HG02642 (cell line): Measurements from ENCODE around the gene BIVM.

Experiments used
- ATAC-seq: cut with Tn5 transposase; IDR thresholded peaks from one replicate; pipeline ENCODE4 v1.9.1; 2021; ENCODE audit warnings: mild to moderate bottlenecking; ENCODE audit not compliant: unreplicated experiment, poor library complexity

BIVM gene

GRCh38 chr13:102838273-102838672 is 39.4 kb downstream of the BIVM start:
- ATAC-seq, result no peak

GRCh38 chr13:102838982-102839381 is 40.1 kb downstream of the BIVM start:
- no peak for ATAC-seq

GRCh38 chr13:102839462-102839861 is 40.5 kb downstream of the BIVM start:
- no peak for ATAC-seq

DNA sequence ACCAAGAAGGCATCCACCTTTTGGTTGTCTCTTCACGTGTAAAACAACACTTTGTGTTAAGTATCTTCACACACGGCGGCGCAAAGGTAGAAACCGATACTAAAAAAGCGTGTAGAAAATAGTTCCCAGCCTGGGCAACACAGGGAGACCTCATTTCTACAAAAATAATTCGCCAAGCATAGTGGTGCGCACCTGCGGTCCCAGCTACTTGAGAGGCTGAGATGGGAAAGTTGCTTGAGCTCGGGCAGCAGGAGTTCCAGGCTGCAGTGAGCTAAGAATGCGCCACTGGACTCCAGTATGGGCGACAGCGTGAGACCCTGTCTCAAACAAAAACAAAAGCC is 46.3 kb downstream of the BIVM start:
- ATAC-seq, result peak; percentile 28

DNA sequence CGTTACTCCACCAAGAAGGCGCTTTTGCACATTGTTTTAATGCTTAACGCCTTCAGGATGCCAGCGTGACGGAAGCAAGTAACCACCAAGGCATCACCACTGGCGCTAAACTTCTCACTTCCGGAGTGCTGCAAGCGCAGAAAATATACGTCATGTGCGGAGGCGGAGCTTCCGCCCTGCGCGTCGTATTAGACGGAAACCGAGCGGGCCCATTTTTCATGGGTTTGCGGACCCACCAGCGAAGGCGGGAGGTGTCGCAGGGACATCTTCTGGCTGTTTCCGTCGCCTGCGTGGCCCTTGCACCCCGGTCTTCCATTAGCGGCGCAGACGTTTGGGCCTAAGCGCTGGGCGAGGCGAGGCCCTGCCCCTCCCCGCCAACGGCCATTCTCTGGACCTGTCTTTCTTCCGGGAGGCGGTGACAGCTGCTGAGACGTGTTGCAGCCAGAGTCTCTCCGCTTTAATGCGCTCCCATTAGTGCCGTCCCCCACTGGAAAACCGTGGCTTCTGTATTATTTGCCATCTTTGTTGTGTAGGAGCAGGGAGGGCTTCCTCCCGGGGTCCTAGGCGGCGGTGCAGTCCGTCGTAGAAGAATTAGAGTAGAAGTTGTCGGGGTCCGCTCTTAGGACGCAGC is 46.8 kb downstream of the BIVM start, which contains the start of gene ERCC5:
ERCC5 (plus strand) TSS at position 403 of the 631 bp plus-strand sequence. CDS start 235 bp downstream, outside the sequence.
- peak; percentile 89 for ATAC-seq

GRCh38 chr13:102846261-102847015 is 47.5 kb downstream of the BIVM start:
- ATAC-seq, result peak; percentile 32

- no peak for ATAC-seq
Observed at GRCh38 chr13:102847272-102848234, 48.6 kb downstream of the BIVM start.

- ATAC-seq, result no peak
Observed at GRCh38 chr13:102848956-102849355, 50.0 kb downstream of the BIVM start.

DNA sequence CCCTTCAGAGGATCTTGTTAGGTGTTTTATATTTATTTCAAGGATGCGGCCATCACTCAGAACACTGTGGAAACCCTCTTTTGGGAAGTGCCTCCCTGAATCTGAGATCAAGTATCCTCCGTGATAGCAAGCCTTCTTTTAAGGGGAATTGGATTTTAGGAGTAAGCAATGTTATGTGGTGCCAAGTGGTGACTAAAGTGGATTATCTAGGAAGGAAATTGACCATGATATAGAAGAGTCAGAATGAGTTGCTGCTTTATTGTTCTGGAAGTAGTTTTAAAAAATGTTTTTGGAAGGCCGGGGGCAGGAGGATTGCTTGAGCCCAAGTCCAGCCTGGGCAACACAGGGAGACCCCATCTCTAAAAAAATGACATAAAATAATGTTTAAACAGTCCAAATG is 53.6 kb downstream of the BIVM start:
- no peak for ATAC-seq

- ATAC-seq, result no peak
Observed at GRCh38 chr13:102854675-102855074, 55.8 kb downstream of the BIVM start.

GRCh38 chr13:102856557-102856956 is 57.6 kb downstream of the BIVM start:
- ATAC-seq, result no peak

GRCh38 chr13:102862624-102863210 is 63.8 kb downstream of the BIVM start:
- no peak for ATAC-seq

DNA sequence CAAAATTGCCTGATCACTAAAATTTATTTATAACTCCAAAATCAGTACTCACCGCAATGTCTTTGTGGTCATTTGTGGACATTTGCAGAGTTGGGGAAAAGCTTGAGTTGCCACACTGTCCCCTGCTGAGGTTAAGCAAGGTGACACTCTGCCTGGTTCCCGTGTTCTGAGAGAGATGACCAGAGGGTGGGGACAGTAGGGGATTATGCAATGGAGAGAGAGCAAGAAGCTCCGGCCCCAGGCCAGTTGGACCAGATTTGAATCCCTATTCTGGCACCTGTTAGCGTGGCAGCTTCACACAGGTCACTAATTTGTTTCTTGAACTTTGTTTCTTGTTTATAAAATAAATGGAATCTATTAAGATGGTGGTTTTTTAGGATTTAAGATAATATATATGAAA is 64.7 kb downstream of the BIVM start:
- no peak for ATAC-seq

DNA sequence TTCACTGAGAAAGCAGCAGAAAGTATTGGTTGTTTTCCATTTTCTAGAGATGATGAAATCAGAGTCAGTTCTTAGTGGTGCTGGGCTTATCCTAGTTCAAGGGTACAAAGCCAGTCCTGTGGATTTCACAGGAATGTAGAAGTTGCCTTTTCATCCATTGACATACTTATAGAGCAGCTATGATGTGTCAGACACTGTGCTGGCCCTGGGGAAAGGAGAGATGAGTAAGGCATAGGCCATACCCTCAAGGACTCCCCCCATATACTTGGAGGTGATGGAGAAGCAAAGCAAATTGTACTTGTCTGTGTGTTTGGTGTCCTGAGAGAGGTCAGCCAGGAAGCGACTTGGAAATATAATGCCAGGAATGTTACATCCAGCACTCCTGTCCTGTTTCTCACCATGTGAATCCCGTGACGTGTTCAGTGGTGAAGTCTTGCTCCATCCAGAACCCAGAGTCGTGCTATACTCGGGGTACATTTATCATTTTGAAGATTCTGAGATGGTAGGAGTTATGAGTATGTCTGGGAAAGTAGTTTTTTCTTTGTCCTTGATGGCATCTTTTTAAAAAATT is 69.5 kb downstream of the BIVM start:
- no peak for ATAC-seq

DNA sequence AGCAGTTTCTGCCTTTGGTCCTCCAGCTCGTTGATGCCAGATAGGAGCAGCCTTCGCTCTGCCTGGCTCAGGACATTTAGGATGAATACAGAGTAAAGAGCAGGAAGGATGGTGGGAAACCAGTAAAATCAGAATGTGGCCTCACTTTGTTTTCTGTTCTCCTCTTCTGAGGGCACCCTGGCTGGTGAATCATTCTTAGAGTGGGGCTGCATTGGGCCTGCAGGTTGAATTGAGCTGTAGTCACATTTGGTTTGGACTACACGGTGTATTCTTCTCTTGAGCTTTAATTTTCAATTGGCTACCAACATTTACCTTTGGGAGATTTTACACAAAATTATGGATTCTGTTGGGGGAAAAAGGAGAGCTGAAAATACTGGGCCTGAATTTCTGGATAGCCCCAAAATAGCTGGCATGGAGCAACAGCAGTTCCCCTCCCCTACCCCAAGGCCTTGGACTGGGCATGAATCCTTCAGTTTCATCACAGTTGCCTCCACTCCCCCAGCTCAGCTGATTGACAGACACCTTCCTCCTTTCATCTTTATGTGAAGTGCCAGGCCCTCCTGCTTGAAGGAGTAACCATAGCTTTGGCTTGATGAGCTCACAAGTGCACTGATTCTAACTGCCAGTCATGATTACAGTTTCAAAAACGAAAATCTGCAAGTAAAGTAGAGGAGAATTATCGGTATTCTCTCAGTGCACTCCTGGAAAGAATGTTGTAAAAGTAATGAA is 71.2 kb downstream of the BIVM start:
- peak; percentile 18 for ATAC-seq

DNA sequence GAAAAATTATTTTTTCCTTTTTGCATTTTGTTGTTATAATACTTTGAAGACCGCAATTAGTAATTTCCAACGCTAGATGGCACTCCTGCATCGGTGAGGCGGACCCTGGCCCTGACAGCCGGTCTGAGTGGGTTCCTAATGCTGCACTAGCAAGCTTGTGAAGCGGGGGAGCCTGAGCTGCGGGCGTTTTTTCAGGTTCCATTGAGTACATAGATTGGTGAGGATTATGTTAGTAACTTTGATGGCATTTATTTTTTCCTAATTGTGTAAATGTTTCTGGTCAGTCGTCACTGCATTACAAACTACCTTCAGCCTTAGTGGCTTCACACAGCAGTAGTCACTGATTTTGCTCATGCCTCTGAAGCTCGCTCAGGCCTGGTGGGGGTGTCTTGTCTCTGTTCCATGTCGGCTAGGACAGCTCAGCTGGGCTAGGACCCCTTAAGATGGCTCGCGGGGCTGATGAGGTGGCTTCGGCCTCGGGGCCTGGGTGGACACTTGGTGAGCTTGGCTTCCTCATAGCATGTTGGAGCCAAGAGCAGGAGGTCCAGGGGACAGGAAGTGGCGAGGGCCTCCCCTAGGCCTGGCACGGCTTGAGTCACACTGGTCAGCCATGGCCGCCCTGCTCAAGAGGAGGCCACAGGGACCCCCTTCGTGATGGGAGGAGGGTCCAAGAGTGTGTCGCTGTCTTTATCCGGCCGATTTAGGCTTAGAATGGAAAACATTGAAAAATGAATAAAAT is 71.9 kb downstream of the BIVM start:
- ATAC-seq, result peak; percentile 81

- no peak for ATAC-seq
Observed at GRCh38 chr13:102872131-102872530, 73.2 kb downstream of the BIVM start.

GRCh38 chr13:102872531-102872930 is 73.6 kb downstream of the BIVM start:
- ATAC-seq, result no peak

GRCh38 chr13:102873653-102874052 is 74.7 kb downstream of the BIVM start:
- peak; percentile 52 for ATAC-seq
